GM18873 (cell line): ENCODE measurements around the gene TPI1.
A peak's percentile ranks its signal among the peaks of the same experiment; 100 is the strongest.
"Not testable (repeated sequence)": the region's sequence is repeated elsewhere in the genome, so short reads cannot be mapped to it uniquely, and the experiment has no call there.

Experiments
- ATAC-seq: cut with Tn5 transposase; IDR thresholded peaks from one replicate; pipeline ENCODE4 v1.9.1; 2021; ENCODE audit warnings: mild to moderate bottlenecking, moderate library complexity, moderate number of reproducible peaks; ENCODE audit not compliant: unreplicated experiment, low FRiP score

The TPI1 gene

DNA sequence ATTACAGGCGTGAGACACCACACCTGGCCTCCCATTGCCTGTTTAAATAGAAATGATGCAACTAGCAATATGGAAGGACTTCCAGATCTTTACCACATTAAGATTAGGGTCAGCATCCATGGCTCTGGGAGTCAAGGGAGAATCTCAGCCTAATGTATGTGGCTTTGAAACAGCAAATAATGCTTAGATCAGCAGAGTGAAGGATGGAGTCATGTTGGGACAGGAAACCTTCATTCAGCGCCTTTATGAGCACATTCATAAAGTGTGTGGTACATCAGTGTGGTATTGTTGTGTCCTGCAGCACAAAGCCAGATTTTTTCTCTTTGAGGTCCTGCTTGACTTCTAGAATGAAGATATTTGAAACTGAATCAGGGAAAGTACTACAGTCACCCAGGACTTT is 21.0 kb downstream of the TPI1 start:
- ATAC-seq: no peak

- ATAC-seq: not testable (repeated sequence)
Observed at GRCh38 chr12:6888794-6889193, 21.5 kb downstream of the TPI1 start.

- ATAC-seq: not testable (repeated sequence)
Observed at GRCh38 chr12:6889775-6890573, 22.6 kb downstream of the TPI1 start.

GRCh38 chr12:6890789-6891645 is 23.7 kb downstream of the TPI1 start:
- peak; percentile 92 for ATAC-seq

DNA sequence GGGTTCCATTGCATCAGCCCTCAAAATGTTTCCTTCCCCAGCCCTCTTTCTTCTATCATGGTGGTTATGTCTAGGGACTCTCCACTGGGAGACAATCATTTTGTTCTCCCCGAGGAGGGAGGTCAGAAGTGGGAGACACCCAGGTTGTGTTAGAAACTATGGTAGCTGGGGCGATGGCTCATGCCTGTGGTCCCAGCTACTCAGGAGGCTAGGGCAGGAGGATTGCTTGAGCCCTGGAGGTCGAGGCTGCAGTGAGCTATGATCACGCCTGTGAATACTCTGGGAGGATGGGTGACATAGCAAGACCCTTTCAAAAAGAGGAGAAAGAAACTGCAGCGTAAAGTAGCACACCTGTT is 24.3 kb downstream of the TPI1 start:
- ATAC-seq: no peak

DNA sequence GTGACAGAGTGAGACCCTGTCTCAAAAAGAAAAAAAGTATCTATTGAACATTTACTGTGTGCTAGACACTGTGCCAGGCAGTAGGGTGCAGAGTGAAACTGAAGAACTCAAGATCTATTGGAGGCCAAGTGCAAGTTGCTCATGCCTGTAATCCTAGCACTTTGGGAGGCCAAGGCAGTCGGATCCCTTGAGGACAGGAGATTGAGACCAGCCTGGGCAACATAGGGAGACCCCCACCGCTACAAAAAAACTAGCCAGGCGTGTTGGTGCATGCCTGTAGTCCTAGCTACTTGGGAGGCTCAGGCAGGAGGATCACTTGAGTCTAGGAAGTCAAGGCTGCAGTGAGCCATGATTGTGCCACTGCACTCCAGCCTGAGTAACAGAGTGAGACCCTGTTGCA is 25.4 kb downstream of the TPI1 start:
- ATAC-seq: not testable (repeated sequence)

GRCh38 chr12:6894321-6894720 is 27.0 kb downstream of the TPI1 start:
- no peak for ATAC-seq

DNA sequence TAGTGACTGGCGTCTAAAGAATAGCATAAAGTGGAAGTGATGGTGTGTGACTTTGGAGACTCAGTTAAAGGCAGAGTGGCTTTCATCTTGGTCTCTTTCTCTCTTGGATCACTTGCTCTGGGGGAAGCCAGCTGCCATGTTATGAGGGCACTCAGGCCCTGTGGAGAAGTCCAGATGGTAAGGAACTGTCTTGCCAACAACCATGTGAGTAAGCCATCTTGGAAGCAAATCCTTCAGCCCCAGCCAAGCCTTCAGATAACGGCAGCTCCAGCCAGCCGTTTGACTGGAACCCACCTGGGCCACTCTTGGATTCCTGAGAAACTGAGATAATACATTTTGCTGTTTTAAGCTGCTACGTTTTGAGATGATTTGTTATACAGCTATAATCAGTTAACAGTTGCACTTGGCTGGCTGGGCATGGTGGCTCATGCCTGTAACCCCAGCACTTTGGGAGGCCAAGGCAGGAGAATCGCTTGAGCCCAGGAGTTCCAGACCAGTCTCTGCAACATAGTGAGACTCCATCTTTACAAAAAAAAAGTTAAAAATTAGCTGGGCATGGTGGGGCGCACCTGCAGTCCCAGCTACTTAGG is 29.6 kb downstream of the TPI1 start:
- ATAC-seq: no peak

- no peak for ATAC-seq
Observed at GRCh38 chr12:6899427-6899826, 32.1 kb downstream of the TPI1 start.

DNA sequence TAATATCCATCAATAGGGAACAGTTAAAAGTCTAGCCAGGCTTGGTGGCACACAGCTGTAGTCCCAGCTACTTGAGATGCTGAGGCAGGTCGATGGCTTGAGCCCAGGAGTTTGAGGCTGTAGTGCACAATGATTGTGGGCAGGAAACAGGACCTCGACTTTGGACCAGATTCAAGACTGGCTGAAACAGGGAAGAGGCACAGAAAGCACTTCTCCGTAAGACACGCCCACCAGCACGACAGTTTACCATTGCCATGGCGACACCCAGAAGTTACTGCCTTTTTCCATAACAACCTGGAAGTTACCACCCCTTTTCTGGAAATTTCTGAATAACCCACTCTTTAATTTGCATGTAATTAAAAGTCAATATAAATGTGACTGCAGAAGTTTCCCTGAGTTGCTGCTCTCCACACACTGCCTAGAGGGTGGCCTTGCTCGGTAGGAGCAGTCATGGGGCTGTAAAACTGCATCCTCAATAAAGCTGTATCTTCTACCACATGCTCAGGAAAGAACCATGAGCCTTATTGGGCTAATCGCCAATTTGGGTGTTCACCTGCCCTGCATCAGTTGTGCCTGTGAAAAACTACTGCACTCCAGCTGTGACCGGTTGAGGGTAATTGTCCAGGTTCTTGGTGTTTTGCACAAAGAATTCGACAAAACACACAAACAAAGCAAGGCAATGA is 32.6 kb downstream of the TPI1 start:
- no peak for ATAC-seq

DNA sequence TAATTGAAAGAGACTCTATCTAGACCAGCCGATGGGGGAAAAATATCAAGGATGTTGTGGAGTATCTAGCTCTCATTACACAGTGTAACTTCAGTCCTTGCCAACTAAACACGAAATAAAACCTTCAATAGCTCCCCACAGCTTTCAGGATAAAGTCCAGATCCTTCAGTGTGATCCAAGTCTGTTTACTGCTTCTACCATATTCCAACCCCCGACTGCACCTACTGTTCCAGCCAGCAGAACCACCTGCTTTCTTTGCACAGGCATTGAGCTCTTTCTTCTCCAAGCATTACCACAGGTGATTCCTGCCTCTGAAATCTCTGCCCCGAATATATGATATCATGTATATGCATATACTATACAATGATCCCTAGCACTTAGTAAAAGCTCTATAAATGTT is 35.1 kb downstream of the TPI1 start:
- ATAC-seq: no peak

DNA sequence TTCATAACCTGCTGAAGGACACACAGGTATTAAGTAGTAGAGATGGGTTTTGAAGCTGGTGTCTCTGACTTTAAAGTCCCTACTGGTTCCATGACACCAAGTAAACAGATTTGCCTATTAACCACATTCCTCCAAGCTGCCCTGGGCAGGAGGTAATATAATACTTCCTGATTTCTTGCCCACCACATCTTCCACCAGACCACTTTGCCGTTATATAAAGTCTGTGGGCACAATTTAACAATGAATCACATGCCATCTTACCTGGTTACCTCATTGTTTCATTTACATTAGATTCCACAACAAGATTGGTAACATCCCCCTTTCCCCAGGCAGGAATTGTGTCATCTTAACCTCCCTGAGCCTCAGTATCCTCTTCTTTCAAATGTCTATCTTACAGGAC is 36.4 kb downstream of the TPI1 start:
- no peak for ATAC-seq

DNA sequence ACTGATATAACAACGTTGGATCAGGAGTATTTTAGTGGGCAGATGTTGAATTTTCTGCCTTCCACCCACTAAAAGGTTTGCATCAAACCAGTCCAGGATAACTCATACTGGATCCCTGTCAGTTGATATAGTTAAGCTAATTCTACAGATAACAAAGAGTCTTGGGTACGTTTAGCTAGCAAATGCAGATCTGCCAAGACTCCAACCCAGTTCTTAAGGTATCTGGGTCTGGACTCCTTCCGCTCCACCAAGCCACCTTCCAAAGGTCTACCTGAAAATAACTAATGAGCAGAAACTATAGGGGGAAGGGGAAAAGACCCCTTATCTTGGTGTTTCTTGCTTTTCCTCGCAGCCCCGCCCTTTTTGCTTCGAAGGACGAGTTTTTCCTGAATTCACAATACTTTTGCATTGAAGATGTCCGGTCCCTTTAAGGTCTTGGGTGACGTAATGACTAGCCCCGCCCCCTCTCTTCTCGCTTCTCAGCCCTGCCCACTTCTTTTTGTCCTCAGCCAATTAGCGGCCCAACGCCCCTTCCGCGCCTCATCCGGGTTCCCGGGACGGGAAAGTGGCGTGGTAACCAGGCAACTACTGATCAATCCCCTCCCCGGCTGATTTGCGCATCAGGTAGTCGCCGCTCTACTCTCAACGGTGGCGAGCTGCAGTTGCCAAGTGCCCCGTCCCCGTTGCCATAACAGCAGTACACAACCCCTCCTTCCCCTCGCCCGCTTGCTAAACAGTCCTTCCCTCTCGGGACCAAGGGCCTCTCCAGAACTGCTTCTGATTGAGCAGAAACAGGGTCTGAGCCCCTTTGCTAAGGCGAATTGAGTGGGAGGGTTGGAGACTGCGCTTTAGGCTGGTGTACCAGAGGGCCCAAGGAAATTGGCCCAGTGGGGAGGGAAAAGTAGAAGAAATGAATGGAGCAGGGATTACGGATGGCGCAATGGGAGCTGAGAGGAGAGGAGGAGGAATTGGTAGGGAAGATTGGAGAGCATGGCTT is 37.2 kb downstream of the TPI1 start, which contains the start of gene LRRC23:
LRRC23 (plus strand) TSS at position 543 of the 997 bp plus-strand sequence. CDS start 812 bp downstream, outside the sequence.
- peak; percentile 65 for ATAC-seq

- ATAC-seq: no peak
Observed at GRCh38 chr12:6905414-6906040, 38.2 kb downstream of the TPI1 start.

DNA sequence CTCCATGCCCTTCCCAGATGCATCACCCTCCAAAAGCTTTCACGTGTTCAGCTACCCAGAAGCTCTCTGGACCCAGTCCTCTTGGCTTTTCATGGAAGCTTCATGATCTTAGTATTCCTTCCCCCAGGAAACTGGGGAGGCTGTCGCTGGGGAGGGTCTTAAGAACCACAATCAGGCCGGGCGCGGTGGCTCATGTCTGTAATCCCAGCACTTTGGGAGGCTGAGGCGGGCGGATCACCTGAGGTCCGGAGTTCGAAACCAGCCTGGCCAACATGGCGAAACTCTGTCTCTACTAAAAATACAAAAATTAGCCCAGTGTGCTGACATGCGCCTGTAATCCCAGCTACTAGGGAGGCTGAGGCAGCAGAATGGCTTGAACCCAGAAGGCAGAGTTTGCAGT is 40.8 kb downstream of the TPI1 start:
- not testable (repeated sequence) for ATAC-seq

GRCh38 chr12:6909421-6910145 is 42.3 kb downstream of the TPI1 start:
- no peak for ATAC-seq

GRCh38 chr12:6912164-6912935 is 45.0 kb downstream of the TPI1 start:
- no peak for ATAC-seq
